ENCODE data around the gene LACRT.

The LACRT gene

DNA sequence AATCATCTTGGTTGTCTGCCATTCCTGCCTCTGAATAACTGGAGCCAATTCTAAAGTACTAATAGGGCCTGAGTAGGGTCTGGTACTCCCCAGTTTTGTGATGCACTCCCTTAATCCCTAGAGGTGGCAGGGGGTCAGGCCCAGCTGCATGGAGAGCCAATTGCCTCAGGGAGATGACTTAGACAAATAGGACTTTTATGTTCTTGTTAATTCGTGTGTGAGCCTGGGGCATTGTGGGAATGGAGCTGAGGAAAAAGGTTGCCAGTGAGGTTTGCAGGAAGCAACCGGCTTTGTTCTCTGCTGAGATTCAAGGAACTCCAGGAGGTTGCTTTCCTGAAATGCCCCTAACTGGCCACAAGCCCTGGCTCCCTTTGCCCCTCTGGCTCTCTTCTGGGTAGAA is 20.2 kb upstream of the LACRT start:
- no peak for DNase-seq (ENCODE audit: low read depth)
- TF ChIP-seq, protein P1, sequence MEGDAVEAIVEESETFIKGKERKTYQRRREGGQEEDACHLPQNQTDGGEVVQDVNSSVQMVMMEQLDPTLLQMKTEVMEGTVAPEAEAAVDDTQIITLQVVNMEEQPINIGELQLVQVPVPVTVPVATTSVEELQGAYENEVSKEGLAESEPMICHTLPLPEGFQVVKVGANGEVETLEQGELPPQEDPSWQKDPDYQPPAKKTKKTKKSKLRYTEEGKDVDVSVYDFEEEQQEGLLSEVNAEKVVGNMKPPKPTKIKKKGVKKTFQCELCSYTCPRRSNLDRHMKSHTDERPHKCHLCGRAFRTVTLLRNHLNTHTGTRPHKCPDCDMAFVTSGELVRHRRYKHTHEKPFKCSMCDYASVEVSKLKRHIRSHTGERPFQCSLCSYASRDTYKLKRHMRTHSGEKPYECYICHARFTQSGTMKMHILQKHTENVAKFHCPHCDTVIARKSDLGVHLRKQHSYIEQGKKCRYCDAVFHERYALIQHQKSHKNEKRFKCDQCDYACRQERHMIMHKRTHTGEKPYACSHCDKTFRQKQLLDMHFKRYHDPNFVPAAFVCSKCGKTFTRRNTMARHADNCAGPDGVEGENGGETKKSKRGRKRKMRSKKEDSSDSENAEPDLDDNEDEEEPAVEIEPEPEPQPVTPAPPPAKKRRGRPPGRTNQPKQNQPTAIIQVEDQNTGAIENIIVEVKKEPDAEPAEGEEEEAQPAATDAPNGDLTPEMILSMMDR (conservative IDR thresholded peaks at IDR 0.05; ENCODE audit: low read depth, low read length), result no peak
- no peak overlapping the region for H3K4me3 ChIP-seq (ENCODE audit: low read length)

DNA sequence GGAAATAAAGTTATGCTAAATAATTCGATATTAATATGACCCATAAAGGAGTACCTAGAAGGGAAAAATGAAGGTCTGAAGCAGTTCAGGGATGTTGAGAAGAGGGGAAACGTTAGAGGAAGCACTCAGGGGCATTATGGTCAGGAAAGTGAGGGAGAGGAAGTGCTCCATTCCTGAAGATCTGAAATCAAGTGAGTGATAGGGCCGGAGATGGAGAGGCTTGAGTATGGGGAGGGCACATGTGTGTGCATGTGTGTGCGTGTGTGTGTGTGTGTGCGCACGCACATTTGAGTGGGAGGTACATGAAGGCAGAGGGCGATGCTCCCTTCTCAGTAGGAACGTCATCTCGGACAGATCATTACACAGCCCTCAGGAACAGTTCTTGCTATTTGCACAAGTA is 18.3 kb upstream of the LACRT start:
- DNase-seq (ENCODE audit: low read depth), result no peak
- H3K4me3 ChIP-seq (ENCODE audit: low read length), result no peak overlapping the region
- TF ChIP-seq, protein P1 (conservative IDR thresholded peaks at IDR 0.05; ENCODE audit: low read depth, low read length), result no peak

GRCh38 chr12:54650889-54651288 is 16.2 kb upstream of the LACRT start:
- no peak for DNase-seq (ENCODE audit: low read depth)
- H3K4me3 ChIP-seq (ENCODE audit: low read length), result no peak overlapping the region
- TF ChIP-seq, protein P1 (conservative IDR thresholded peaks at IDR 0.05; ENCODE audit: low read depth, low read length), result no peak

DNA sequence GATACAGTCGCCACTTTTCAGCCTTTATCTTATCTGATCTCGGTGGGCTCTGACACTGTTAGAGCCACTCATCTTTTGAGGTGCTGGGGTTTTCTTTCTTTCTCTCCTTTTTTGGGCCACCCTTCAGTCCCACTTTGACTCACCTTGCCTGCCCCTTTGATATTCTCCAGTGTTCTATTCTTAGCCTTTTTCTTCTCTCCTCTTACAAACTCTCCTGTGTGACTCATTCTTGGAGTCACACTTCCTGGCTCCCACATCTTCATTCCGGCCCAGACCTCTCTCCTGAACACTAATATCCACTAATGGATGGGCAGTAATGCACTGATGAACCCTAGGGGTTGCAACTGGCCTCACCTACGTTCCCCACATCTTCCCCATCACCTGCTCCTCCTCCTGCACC is 15.7 kb upstream of the LACRT start:
- DNase-seq (ENCODE audit: low read depth), result no peak

GRCh38 chr12:54649825-54650224 is 15.1 kb upstream of the LACRT start:
- TF ChIP-seq, protein P1 (conservative IDR thresholded peaks at IDR 0.05; ENCODE audit: low read depth, low read length), result no peak
- DNase-seq (ENCODE audit: low read depth), result no peak
- H3K4me3 ChIP-seq (ENCODE audit: low read length), result no peak overlapping the region

More for the DNA sequence above, 15.7 kb upstream of the LACRT start:
- TF ChIP-seq, protein P1 (conservative IDR thresholded peaks at IDR 0.05; ENCODE audit: low read depth, low read length), result no peak
- H3K4me3 ChIP-seq (ENCODE audit: low read length), result no peak overlapping the region

GRCh38 chr12:54648265-54648664 is 13.6 kb upstream of the LACRT start, which contains the start of gene DCD:
TSS of gene DCD (minus strand) at chr12:54648365. CDS start at chr12:54648303, 62 bp downstream.
- H3K4me3 ChIP-seq (ENCODE audit: low read length), result no peak within 1 kb of the TSS
- TF ChIP-seq, protein P1 (conservative IDR thresholded peaks at IDR 0.05; ENCODE audit: low read depth, low read length), result no peak
- DNase-seq (ENCODE audit: low read depth), result no peak

GRCh38 chr12:54641554-54641953 is 6.9 kb upstream of the LACRT start:
- TF ChIP-seq, protein P1 (conservative IDR thresholded peaks at IDR 0.05; ENCODE audit: low read depth, low read length), result no peak
- no peak for DNase-seq (ENCODE audit: low read depth)

More at GRCh38 chr12:54641554-54641953, 6.9 kb upstream of the LACRT start:
- no peak overlapping the region for H3K4me3 ChIP-seq (ENCODE audit: low read length)

Measured in retinal pigment epithelial cell (primary cell).